DND-41 (cell line): ENCODE data around the gene TRAPPC2L.

Source experiments
- EZH2 ChIP-seq: IDR thresholded peaks from 3 replicates; pipeline ENCODE4 v1.6.1; 2012; ENCODE audit warnings: borderline replicate concordance, low read depth, mild to moderate bottlenecking, moderate library complexity, low read length, inconsistent platforms; ENCODE audit not compliant: severe bottlenecking
- TF ChIP-seq, protein P1 (sequence below): IDR thresholded peaks from 2 replicates; pipeline ENCODE4 v1.5.1; 2012; ENCODE audit warnings: borderline replicate concordance, low read length, moderate library complexity, mild to moderate bottlenecking; ENCODE audit not compliant: poor library complexity, severe bottlenecking; ENCODE audit errors: extremely low read depth

GRCh38 chr16:88862968-88863367, 6.0 kb downstream of the TRAPPC2L start:
- TF ChIP-seq, protein P1, sequence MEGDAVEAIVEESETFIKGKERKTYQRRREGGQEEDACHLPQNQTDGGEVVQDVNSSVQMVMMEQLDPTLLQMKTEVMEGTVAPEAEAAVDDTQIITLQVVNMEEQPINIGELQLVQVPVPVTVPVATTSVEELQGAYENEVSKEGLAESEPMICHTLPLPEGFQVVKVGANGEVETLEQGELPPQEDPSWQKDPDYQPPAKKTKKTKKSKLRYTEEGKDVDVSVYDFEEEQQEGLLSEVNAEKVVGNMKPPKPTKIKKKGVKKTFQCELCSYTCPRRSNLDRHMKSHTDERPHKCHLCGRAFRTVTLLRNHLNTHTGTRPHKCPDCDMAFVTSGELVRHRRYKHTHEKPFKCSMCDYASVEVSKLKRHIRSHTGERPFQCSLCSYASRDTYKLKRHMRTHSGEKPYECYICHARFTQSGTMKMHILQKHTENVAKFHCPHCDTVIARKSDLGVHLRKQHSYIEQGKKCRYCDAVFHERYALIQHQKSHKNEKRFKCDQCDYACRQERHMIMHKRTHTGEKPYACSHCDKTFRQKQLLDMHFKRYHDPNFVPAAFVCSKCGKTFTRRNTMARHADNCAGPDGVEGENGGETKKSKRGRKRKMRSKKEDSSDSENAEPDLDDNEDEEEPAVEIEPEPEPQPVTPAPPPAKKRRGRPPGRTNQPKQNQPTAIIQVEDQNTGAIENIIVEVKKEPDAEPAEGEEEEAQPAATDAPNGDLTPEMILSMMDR: no peak
- no peak for TF ChIP-seq EZH2
